ENCODE measurements around the gene ATAT1. TPM values are rescaled to one million over a fixed set of nuclear protein-coding genes. Genes with fewer than 3 reads are reported as not detected.

Gene ATAT1
- total RNA-seq, 1 donor from 2014 or later: 9.2 TPM

Other genes starting within 250 kb of the ATAT1 start
- 499 and 512 TPM in 2 replicates for gene HLA-E, start 137.4 kb upstream of the ATAT1 start, total RNA-seq
- gene GNL1, start 70.4 kb upstream of the ATAT1 start, total RNA-seq: 49.4 and 49.7 TPM in 2 replicates
- gene PRR3, start 69.6 kb upstream of the ATAT1 start, total RNA-seq: 22.1 and 22.7 TPM in 2 replicates
- gene ABCF1, start 55.4 kb upstream of the ATAT1 start, total RNA-seq: 103 and 104 TPM in 2 replicates
- gene PPP1R10, start 9.6 kb upstream of the ATAT1 start, total RNA-seq: 95.2 and 100 TPM in 2 replicates
- 37.9 and 39.0 TPM in 2 replicates for gene MRPS18B, start 9.0 kb upstream of the ATAT1 start, total RNA-seq
- gene C6orf136, start 20.3 kb downstream of the ATAT1 start, total RNA-seq: 22.2 and 31.1 TPM in 2 replicates
- gene DHX16, start 46.1 kb downstream of the ATAT1 start, total RNA-seq: 49.5 and 51.0 TPM in 2 replicates
- 305 and 322 TPM in 2 replicates for gene PPP1R18, start 59.8 kb downstream of the ATAT1 start, total RNA-seq
- 28.2 and 32.3 TPM in 2 replicates for gene NRM, start 64.1 kb downstream of the ATAT1 start, total RNA-seq
- 80.0 and 93.3 TPM in 2 replicates for gene MDC1, start 90.4 kb downstream of the ATAT1 start, total RNA-seq
- 905 and 913 TPM in 2 replicates for gene TUBB, start 93.5 kb downstream of the ATAT1 start, total RNA-seq
- gene FLOT1, start 115.8 kb downstream of the ATAT1 start, total RNA-seq: 201 and 206 TPM in 2 replicates
- 76.8 and 77.8 TPM in 2 replicates for gene IER3, start 117.7 kb downstream of the ATAT1 start, total RNA-seq

Measured in T-helper 1 cell treated with Interleukin-12 subunit alpha and Interleukin-12 subunit beta and Interleukin-4 antibody, amounts not matched to agents 30 ng/mL and 1 ng/mL, for 36 hours (primary cell).